ENCODE data around the gene KIF25.
"Not testable (repeated sequence)": the region's sequence is repeated elsewhere in the genome, so short reads cannot be mapped to it uniquely, and the experiment has no call there.

KIF25 gene

GRCh38 chr6:168077401-168077800, 79.9 kb downstream of the KIF25 start:
- peaks cover 11% of the 10 kb centered on the region for H3K4me1 ChIP-seq (ENCODE audit: control insufficient read depth, insufficient read depth, low read length)
- not testable (repeated sequence) for H3K9me3 ChIP-seq (ENCODE audit: control insufficient read depth, low read length); H3K27me3 ChIP-seq (ENCODE audit: control insufficient read depth, insufficient read depth, low read length); H3K4me3 ChIP-seq (ENCODE audit: low read length); H3K9ac ChIP-seq (ENCODE audit: low read length); H3K36me3 ChIP-seq (ENCODE audit: control insufficient read depth, insufficient read depth, low read length)

GRCh38 chr6:168078175-168078942, 80.9 kb downstream of the KIF25 start:
- H3K4me1 ChIP-seq (ENCODE audit: control insufficient read depth, insufficient read depth, low read length), result peaks cover 11% of the 10 kb centered on the region
- H3K9me3 ChIP-seq (ENCODE audit: control insufficient read depth, low read length), result no peaks in the 10 kb centered on the region
- H3K27me3 ChIP-seq (ENCODE audit: control insufficient read depth, insufficient read depth, low read length), result peaks cover 5% of the 10 kb centered on the region
- no peak overlapping the region for H3K9ac ChIP-seq (ENCODE audit: low read length)
- H3K36me3 ChIP-seq (ENCODE audit: control insufficient read depth, insufficient read depth, low read length), result no peaks in the 10 kb centered on the region
- no peak overlapping the region for H3K4me3 ChIP-seq (ENCODE audit: low read length)

GRCh38 chr6:168078943-168079405, 81.5 kb downstream of the KIF25 start, which contains the start of gene FRMD1:
Gene FRMD1 (minus strand): TSS chr6:168079212. CDS start chr6:168079094, 118 bp downstream.
- H3K27me3 ChIP-seq (ENCODE audit: control insufficient read depth, insufficient read depth, low read length), result peaks cover 5% of the 10 kb centered on the region
- no peak within 1 kb of the TSS for H3K9ac ChIP-seq (ENCODE audit: low read length)
- H3K9me3 ChIP-seq (ENCODE audit: control insufficient read depth, low read length), result no peaks in the 10 kb centered on the region
- no peak within 1 kb of the TSS for H3K4me3 ChIP-seq (ENCODE audit: low read length)
- peaks cover 11% of the 10 kb centered on the region for H3K4me1 ChIP-seq (ENCODE audit: control insufficient read depth, insufficient read depth, low read length)
- H3K36me3 ChIP-seq (ENCODE audit: control insufficient read depth, insufficient read depth, low read length), result no peaks in the 10 kb centered on the region

GRCh38 chr6:168080393-168081077, 83.1 kb downstream of the KIF25 start:
- Histone ChIP-seq H3K4me1 (ENCODE audit: control insufficient read depth, insufficient read depth, low read length) (peaks cover 11% of the 10 kb centered on the region), H3K9ac (ENCODE audit: low read length) (no peak overlapping the region), H3K36me3 (ENCODE audit: control insufficient read depth, insufficient read depth, low read length) (no peaks in the 10 kb centered on the region), H3K4me3 (ENCODE audit: low read length) (no peak overlapping the region), H3K9me3 (ENCODE audit: control insufficient read depth, low read length) (no peaks in the 10 kb centered on the region), H3K27me3 (ENCODE audit: control insufficient read depth, insufficient read depth, low read length) (peaks cover 5% of the 10 kb centered on the region)

- Histone ChIP-seq H3K9me3 (ENCODE audit: control insufficient read depth, low read length) (no peaks in the 10 kb centered on the region), H3K9ac (ENCODE audit: low read length) (no peak overlapping the region), H3K27me3 (ENCODE audit: control insufficient read depth, insufficient read depth, low read length) (peaks cover 5% of the 10 kb centered on the region), H3K4me1 (ENCODE audit: control insufficient read depth, insufficient read depth, low read length) (peaks cover 11% of the 10 kb centered on the region), H3K4me3 (ENCODE audit: low read length) (no peak overlapping the region), H3K36me3 (ENCODE audit: control insufficient read depth, insufficient read depth, low read length) (no peaks in the 10 kb centered on the region)
These were observed 84.5 kb downstream of the KIF25 start for GRCh38 chr6:168081858-168082546.

GRCh38 chr6:168082860-168083513, 85.5 kb downstream of the KIF25 start:
- no peak overlapping the region for H3K9ac ChIP-seq (ENCODE audit: low read length)
- H3K9me3 ChIP-seq (ENCODE audit: control insufficient read depth, low read length), result no peaks in the 10 kb centered on the region
- H3K36me3 ChIP-seq (ENCODE audit: control insufficient read depth, insufficient read depth, low read length), result no peaks in the 10 kb centered on the region
- peaks cover 5% of the 10 kb centered on the region for H3K27me3 ChIP-seq (ENCODE audit: control insufficient read depth, insufficient read depth, low read length)
- peaks cover 13% of the 10 kb centered on the region for H3K4me1 ChIP-seq (ENCODE audit: control insufficient read depth, insufficient read depth, low read length)
- H3K4me3 ChIP-seq (ENCODE audit: low read length), result no peak overlapping the region

GRCh38 chr6:168083514-168083885, 86.0 kb downstream of the KIF25 start:
- H3K4me1 ChIP-seq (ENCODE audit: control insufficient read depth, insufficient read depth, low read length), result peaks cover 15% of the 10 kb centered on the region
- H3K9me3 ChIP-seq (ENCODE audit: control insufficient read depth, low read length), result no peaks in the 10 kb centered on the region
- H3K27me3 ChIP-seq (ENCODE audit: control insufficient read depth, insufficient read depth, low read length), result peaks cover 5% of the 10 kb centered on the region
- no peak overlapping the region for H3K4me3 ChIP-seq (ENCODE audit: low read length)
- H3K36me3 ChIP-seq (ENCODE audit: control insufficient read depth, insufficient read depth, low read length), result no peaks in the 10 kb centered on the region
- no peak overlapping the region for H3K9ac ChIP-seq (ENCODE audit: low read length)

- Histone ChIP-seq H3K9me3 (ENCODE audit: control insufficient read depth, low read length) (no peaks in the 10 kb centered on the region), H3K27me3 (ENCODE audit: control insufficient read depth, insufficient read depth, low read length) (peaks cover 5% of the 10 kb centered on the region), H3K36me3 (ENCODE audit: control insufficient read depth, insufficient read depth, low read length) (no peaks in the 10 kb centered on the region), H3K4me1 (ENCODE audit: control insufficient read depth, insufficient read depth, low read length) (peaks cover 6% of the 10 kb centered on the region), H3K4me3 (ENCODE audit: low read length) (no peak overlapping the region), H3K9ac (ENCODE audit: low read length) (no peak overlapping the region)
These were observed 87.1 kb downstream of the KIF25 start for GRCh38 chr6:168084465-168085160.

GRCh38 chr6:168086066-168086465, 88.6 kb downstream of the KIF25 start:
- H3K4me1 ChIP-seq (ENCODE audit: control insufficient read depth, insufficient read depth, low read length), result peaks cover 5% of the 10 kb centered on the region
- H3K27me3 ChIP-seq (ENCODE audit: control insufficient read depth, insufficient read depth, low read length), result peaks cover 5% of the 10 kb centered on the region
- H3K36me3 ChIP-seq (ENCODE audit: control insufficient read depth, insufficient read depth, low read length), result no peaks in the 10 kb centered on the region
- no peak overlapping the region for H3K9ac ChIP-seq (ENCODE audit: low read length)
- H3K9me3 ChIP-seq (ENCODE audit: control insufficient read depth, low read length), result no peaks in the 10 kb centered on the region
- H3K4me3 ChIP-seq (ENCODE audit: low read length), result no peak overlapping the region

GRCh38 chr6:168086616-168087015, 89.1 kb downstream of the KIF25 start:
- Histone ChIP-seq H3K9ac (ENCODE audit: low read length) (no peak overlapping the region), H3K27me3 (ENCODE audit: control insufficient read depth, insufficient read depth, low read length) (peaks cover 5% of the 10 kb centered on the region), H3K36me3 (ENCODE audit: control insufficient read depth, insufficient read depth, low read length) (no peaks in the 10 kb centered on the region), H3K4me3 (ENCODE audit: low read length) (no peak overlapping the region), H3K4me1 (ENCODE audit: control insufficient read depth, insufficient read depth, low read length) (peaks cover 7% of the 10 kb centered on the region), H3K9me3 (ENCODE audit: control insufficient read depth, low read length) (no peaks in the 10 kb centered on the region)

- no peak overlapping the region for H3K9ac ChIP-seq (ENCODE audit: low read length)
These were observed 90.1 kb downstream of the KIF25 start for GRCh38 chr6:168087436-168088160.

More at GRCh38 chr6:168087436-168088160, 90.1 kb downstream of the KIF25 start:
- peaks cover 7% of the 10 kb centered on the region for H3K4me1 ChIP-seq (ENCODE audit: control insufficient read depth, insufficient read depth, low read length)
- H3K27me3 ChIP-seq (ENCODE audit: control insufficient read depth, insufficient read depth, low read length), result peaks cover 5% of the 10 kb centered on the region
- no peaks in the 10 kb centered on the region for H3K9me3 ChIP-seq (ENCODE audit: control insufficient read depth, low read length)
- H3K36me3 ChIP-seq (ENCODE audit: control insufficient read depth, insufficient read depth, low read length), result no peaks in the 10 kb centered on the region
- no peak overlapping the region for H3K4me3 ChIP-seq (ENCODE audit: low read length)
